B cell (primary cell): ENCODE data around the gene DOCK7. TPM values are rescaled to one million over a fixed set of nuclear protein-coding genes. Genes with fewer than 3 reads are reported as not detected.
"Not testable (repeated sequence)": the region's sequence is repeated elsewhere in the genome, so short reads cannot be mapped to it uniquely, and the experiment has no call there.

Experiments used
- ATAC-seq: fragments of 200-7000 bp; cut with Tn5 transposase; one replicate; pipeline ENCODE4 v1.10.0; 2021; ENCODE audit warnings: low read depth, mild to moderate bottlenecking, moderate number of reproducible peaks, moderate library complexity
- CTCF ChIA-PET: fragments of 350-600 bp; sonication (Branson Sonifier 250); formaldehyde crosslinking; loops from one replicate; lab custom pipeline; 2021; ENCODE audit warnings: antibody characterized with exemption, inconsistent platforms; lab: Charles Lee
- POLR2A ChIA-PET: fragments of 350-600 bp; sonication (Branson Sonifier 250); formaldehyde crosslinking; loops from one replicate; lab custom pipeline; 2021; ENCODE audit warnings: antibody characterized with exemption; lab: Charles Lee
- DNase-seq: peaks from one replicate; pipeline ENCODE4 v3.0.0; 2013
- H2AFZ ChIP-seq: 2 replicates; pipeline ENCODE4 v1.6.1; 2012; ENCODE audit warnings: mild to moderate bottlenecking, low read depth, low read length; ENCODE audit not compliant: insufficient read depth, poor library complexity, severe bottlenecking
- H3K27ac ChIP-seq, 2 donors: 1 replicate in 1 of 2; 2 replicates in 1 of 2; pipeline ENCODE4 v1.5.1; 2012 to 2013; ENCODE audit warnings: low read length in 2 of 2, mild to moderate bottlenecking in 2 of 2, moderate library complexity in 1 of 2
- H3K27me3 ChIP-seq, 4 experiments: fragments of 200-600 bp in 1 of 4; sonication (generic) in 1 of 4; replicated peaks in 1 of 4; 1 replicate in 2 of 4; 2 replicates in 2 of 4; pipeline versions ENCODE4 v1.6.1 to v1.7.0; 2013 to 2016; ENCODE audit warnings: low read length in 3 of 4, mild to moderate bottlenecking in 2 of 4, mixed read lengths in 1 of 4, moderate library complexity in 1 of 4; ENCODE audit not compliant: insufficient read depth in 4 of 4, control insufficient read depth in 3 of 4; ENCODE audit errors: control extremely low read depth in 1 of 4
- H3K36me3 ChIP-seq, 2 experiments: replicated peaks in 1 of 2; 1 replicate in 1 of 2; 2 replicates in 1 of 2; pipeline versions ENCODE4 v1.6.1 to v1.7.1; 2013; ENCODE audit warnings: low read length in 1 of 2; ENCODE audit not compliant: insufficient read depth in 2 of 2, control insufficient read depth in 1 of 2; ENCODE audit errors: control extremely low read depth in 1 of 2, extremely low read depth in 1 of 2
- H3K4me1 ChIP-seq, 2 donors: fragments of 200-600 bp in 1 of 2; sonication (generic) in 1 of 2; 1 replicate in 1 of 2; 2 replicates in 1 of 2; pipeline versions ENCODE4 v1.5.1 to v1.6.1; 2013 to 2017; ENCODE audit warnings: low read length in 2 of 2; ENCODE audit not compliant: control insufficient read depth in 2 of 2, insufficient read depth in 2 of 2
- H3K4me2 ChIP-seq: replicated peaks from 2 replicates; pipeline ENCODE3; 2012; ENCODE audit warnings: mild to moderate bottlenecking, low read depth, low read length; ENCODE audit not compliant: poor library complexity, severe bottlenecking
- H3K4me3 ChIP-seq, 5 experiments: fragments of 200-600 bp in 1 of 5; sonication (generic) in 1 of 5; 1 replicate in 3 of 5; 2 replicates in 2 of 5; pipeline versions ENCODE4 v1.5.1 to v1.7.0; 2011 to 2016; ENCODE audit warnings: low read length in 4 of 5, mild to moderate bottlenecking in 4 of 5, low read depth in 2 of 5, control low read depth in 1 of 5, moderate library complexity in 1 of 5; ENCODE audit not compliant: insufficient read depth in 1 of 5; ENCODE audit errors: control extremely low read depth in 1 of 5, extremely low read depth in 1 of 5
- H3K79me2 ChIP-seq: fragments of 200-600 bp; sonication (generic); one replicate; pipeline ENCODE4 v1.6.0; 2016; ENCODE audit warnings: low read length; ENCODE audit not compliant: control insufficient read depth, insufficient read depth
- H3K9ac ChIP-seq: fragments of 200-600 bp; sonication (generic); 2 replicates; pipeline ENCODE4 v1.6.1; 2017; ENCODE audit warnings: mild to moderate bottlenecking, low read length, moderate library complexity
- H3K9me3 ChIP-seq, 3 donors: one replicate each; pipeline versions ENCODE4 v1.6.1 to v1.7.1; 2013; ENCODE audit warnings: low read length in 2 of 3; ENCODE audit not compliant: control insufficient read depth in 2 of 3, insufficient read depth in 1 of 3; ENCODE audit errors: control extremely low read depth in 1 of 3
- H4K20me1 ChIP-seq: 2 replicates; pipeline ENCODE4 v1.6.0; 2012; ENCODE audit warnings: mild to moderate bottlenecking, low read length; ENCODE audit not compliant: insufficient read depth, control insufficient read depth, poor library complexity, severe bottlenecking
- H3K27ac Mint-ChIP-seq: one replicate; pipeline ENCODE4 v1.8.0; 2021; ENCODE audit warnings: mixed read lengths
- H3K27me3 Mint-ChIP-seq: one replicate; pipeline ENCODE4 v1.8.0; 2021; ENCODE audit warnings: mixed read lengths
- H3K4me1 Mint-ChIP-seq: one replicate; pipeline ENCODE4 v1.8.0; 2021; ENCODE audit warnings: mixed read lengths
- H3K4me3 Mint-ChIP-seq: one replicate; pipeline ENCODE4 v1.8.0; 2021; ENCODE audit warnings: mixed read lengths
- H3K9me3 Mint-ChIP-seq: one replicate; pipeline ENCODE4 v1.8.0; 2022; ENCODE audit warnings: mixed read lengths; ENCODE audit not compliant: insufficient read depth
- EZH2 ChIP-seq: IDR thresholded peaks from 2 replicates; pipeline ENCODE4 v1.6.1; 2012; ENCODE audit warnings: borderline replicate concordance, low read depth, mild to moderate bottlenecking, moderate library complexity, low read length; ENCODE audit not compliant: insufficient read depth, poor library complexity, severe bottlenecking
- WGBS: methylation state at CpG from one replicate; pipeline ENCODE4 v1.1.5; 2013; ENCODE audit warnings: missing lambda C conversion rate; ENCODE audit not compliant: insufficient coverage; 5-methylcytosine and 5-hydroxymethylcytosine counted together
- intact Hi-C: fragments of 100-400 bp; cut with micrococcal nuclease; formaldehyde crosslinking; loops from one replicate; pipeline ENCODE4 v1.10.0; 2022
- polyA plus RNA-seq: library from polyadenylated mRNA; depleted of rRNA; stranded (reverse); fragments of >200 nt; gene quantifications from 2 replicates; pipeline ENCODE4 v1.2.3, GENCODE V29; 2012
- total RNA-seq, 2 donors: library from RNA; stranded (reverse); fragments of 120-200 nt in 1 of 2; gene quantifications; 1 replicate in 1 of 2; 2 replicates in 1 of 2; pipeline versions ENCODE4 v1.2.3 to v1.2.4, GENCODE V29; 2013 to 2022
- TF ChIP-seq, protein P1 (sequence below): fragments of 200-600 bp; IDR thresholded peaks from one replicate; pipeline ENCODE4 v1.8.0; 2022; ENCODE audit warnings: antibody characterized with exemption, mild to moderate bottlenecking

DOCK7 gene
- total and polyA plus RNA-seq, 2 donors (not counting 1 experiment from before 2014, with no cell fraction given): 3.6 to 20.5 TPM

DNA sequence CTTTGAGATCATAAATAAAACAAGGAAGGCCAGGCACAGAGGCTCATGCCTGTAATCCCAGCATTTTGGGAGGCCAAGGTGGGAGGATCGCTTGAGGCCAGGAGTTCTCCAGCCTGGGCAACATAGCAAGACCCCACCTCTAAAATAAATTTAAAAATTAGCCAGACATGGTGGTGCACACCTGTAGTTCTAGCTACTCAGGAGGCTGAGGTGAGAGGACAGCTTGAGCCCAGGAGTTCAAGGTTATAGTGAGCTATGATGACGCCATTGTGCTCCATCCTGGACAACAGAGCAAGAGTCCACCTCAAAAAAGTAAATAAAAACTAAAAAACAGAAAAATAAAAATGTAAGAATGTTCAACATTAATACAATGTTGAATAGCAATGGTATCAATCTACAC lies 10.4 kb downstream of the DOCK7 start:
- H3K9me3 Mint-ChIP-seq, H3K27me3 Mint-ChIP-seq, H3K36me3 ChIP-seq, H3K9ac ChIP-seq, H3K27ac Mint-ChIP-seq, H3K4me3 ChIP-seq, H3K9me3 ChIP-seq, CTCF ChIA-PET, H3K4me1 ChIP-seq, ATAC-seq, intact Hi-C loops, H2AFZ ChIP-seq, H3K4me1 Mint-ChIP-seq, H3K27ac ChIP-seq, H4K20me1 ChIP-seq, H3K4me3 Mint-ChIP-seq, POLR2A ChIA-PET, DNase-seq, H3K4me2 ChIP-seq, H3K27me3 ChIP-seq: not testable (repeated sequence)
- WGBS: no CpG with 5 or more reads among the region's 2 CpGs
- peaks cover 14% of the 10 kb centered on the region for H3K79me2 ChIP-seq

DNA sequence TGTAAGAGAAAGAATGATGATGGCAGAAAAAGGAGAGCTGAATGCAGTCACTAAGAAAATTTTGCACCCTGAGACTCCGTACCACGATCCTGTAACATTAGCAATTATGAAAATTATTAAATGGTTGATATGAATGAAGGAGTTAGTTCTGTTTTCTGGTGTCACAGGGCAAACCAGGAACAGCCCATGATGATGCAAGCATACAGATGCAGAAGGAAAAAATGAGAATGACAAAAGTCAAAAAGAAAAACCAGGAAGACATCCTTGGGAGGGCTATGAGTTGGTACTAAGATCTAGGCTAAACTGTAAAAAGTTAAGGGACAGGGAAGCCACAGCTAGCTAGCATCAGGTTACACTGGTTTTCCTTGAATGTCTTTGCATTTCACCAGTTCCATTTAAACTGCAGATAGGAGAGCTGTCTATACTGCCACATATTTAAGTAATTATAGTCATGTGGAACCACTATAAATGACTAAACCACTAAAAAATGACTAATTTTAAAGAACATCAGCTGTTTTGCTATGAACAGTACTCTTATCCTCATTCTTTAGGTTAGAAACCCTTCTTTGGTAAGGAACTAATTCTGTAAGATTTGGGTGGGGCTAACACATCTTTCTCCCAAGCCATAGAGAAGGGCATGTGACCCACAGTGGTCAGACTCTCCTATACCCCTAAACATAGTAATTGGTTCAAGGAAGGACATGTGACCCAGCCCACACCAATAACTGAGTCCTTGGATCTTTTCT lies 11.4 kb downstream of the DOCK7 start:
- no CpG with 5 or more reads among the region's 2 CpGs for WGBS
- Histone ChIP-seq H3K36me3 (no peaks in the 10 kb centered on the region), H3K9me3 (no peaks in the 10 kb centered on the region), H3K4me3 (no peak overlapping the region), H3K9ac (no peak overlapping the region), H3K4me1 (no peaks in the 10 kb centered on the region), H4K20me1 (no peaks in the 10 kb centered on the region), H3K4me2 (no peak overlapping the region), H3K27ac (no peak overlapping the region), H3K79me2 (peaks cover 14% of the 10 kb centered on the region), H2AFZ (no peak overlapping the region), H3K27me3 (no peaks in the 10 kb centered on the region)
- POLR2A ChIA-PET: no interaction called here
- Mint-ChIP-seq H3K27me3 (no peaks in the 10 kb centered on the region), H3K4me1 (no peaks in the 10 kb centered on the region), H3K9me3 (no peaks in the 10 kb centered on the region), H3K4me3 (no peak overlapping the region), H3K27ac (no peak overlapping the region)
- TF ChIP-seq, protein P1, sequence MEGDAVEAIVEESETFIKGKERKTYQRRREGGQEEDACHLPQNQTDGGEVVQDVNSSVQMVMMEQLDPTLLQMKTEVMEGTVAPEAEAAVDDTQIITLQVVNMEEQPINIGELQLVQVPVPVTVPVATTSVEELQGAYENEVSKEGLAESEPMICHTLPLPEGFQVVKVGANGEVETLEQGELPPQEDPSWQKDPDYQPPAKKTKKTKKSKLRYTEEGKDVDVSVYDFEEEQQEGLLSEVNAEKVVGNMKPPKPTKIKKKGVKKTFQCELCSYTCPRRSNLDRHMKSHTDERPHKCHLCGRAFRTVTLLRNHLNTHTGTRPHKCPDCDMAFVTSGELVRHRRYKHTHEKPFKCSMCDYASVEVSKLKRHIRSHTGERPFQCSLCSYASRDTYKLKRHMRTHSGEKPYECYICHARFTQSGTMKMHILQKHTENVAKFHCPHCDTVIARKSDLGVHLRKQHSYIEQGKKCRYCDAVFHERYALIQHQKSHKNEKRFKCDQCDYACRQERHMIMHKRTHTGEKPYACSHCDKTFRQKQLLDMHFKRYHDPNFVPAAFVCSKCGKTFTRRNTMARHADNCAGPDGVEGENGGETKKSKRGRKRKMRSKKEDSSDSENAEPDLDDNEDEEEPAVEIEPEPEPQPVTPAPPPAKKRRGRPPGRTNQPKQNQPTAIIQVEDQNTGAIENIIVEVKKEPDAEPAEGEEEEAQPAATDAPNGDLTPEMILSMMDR: no peak
- no peak for TF ChIP-seq EZH2
- CTCF ChIA-PET: no interaction called here
- DNase-seq (no peak), ATAC-seq (no peak)
- intact Hi-C loops: no loop called here
